Activated CD8-positive, alpha-beta memory T cell treated with anti-CD3 and anti-CD28 coated beads for 24 hours (primary cell): ENCODE data around the gene KLHL21.
"Not testable (repeated sequence)": the region's sequence is repeated elsewhere in the genome, so short reads cannot be mapped to it uniquely, and the experiment has no call there.

Source experiments
- DNase-seq: peaks from one replicate; pipeline ENCODE4 v3.0.0-alpha.2; 2020

Gene KLHL21, protein sequence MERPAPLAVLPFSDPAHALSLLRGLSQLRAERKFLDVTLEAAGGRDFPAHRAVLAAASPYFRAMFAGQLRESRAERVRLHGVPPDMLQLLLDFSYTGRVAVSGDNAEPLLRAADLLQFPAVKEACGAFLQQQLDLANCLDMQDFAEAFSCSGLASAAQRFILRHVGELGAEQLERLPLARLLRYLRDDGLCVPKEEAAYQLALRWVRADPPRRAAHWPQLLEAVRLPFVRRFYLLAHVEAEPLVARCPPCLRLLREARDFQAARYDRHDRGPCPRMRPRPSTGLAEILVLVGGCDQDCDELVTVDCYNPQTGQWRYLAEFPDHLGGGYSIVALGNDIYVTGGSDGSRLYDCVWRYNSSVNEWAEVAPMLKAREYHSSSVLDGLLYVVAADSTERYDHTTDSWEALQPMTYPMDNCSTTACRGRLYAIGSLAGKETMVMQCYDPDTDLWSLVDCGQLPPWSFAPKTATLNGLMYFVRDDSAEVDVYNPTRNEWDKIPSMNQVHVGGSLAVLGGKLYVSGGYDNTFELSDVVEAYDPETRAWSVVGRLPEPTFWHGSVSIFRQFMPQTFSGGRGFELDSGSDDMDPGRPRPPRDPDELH

DNA sequence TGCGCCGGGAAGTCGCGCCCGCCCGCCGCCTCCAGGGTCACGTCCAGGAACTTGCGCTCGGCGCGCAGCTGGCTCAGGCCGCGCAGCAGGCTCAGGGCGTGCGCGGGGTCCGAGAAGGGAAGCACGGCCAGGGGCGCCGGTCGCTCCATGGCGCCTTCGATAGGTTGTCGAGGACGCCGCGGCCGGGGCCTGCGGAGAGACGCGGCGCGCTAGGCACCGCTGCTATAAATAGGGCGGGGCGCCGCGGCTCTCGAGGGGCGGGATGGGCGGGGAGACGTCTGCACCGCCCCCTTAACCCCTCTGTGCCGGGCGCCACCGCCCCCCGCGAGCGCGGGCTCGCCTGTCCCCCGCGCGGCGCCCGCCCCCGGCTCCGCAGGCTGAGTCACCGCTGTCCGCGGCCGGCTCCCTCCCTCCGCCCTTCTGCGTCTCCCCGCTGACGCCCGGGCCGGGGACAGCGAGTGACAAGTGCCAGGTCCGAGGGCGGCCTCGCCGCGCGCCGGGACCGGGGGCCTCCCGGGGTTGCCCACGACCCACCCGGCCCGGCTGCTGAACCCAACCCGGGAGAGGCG is at the start of gene KLHL21:
Gene KLHL21 (minus strand): TSS at position 201 of the 569 bp plus-strand sequence. CDS start 52 bp downstream, at position 149.
- DNase-seq, result peak; percentile 94

DNA sequence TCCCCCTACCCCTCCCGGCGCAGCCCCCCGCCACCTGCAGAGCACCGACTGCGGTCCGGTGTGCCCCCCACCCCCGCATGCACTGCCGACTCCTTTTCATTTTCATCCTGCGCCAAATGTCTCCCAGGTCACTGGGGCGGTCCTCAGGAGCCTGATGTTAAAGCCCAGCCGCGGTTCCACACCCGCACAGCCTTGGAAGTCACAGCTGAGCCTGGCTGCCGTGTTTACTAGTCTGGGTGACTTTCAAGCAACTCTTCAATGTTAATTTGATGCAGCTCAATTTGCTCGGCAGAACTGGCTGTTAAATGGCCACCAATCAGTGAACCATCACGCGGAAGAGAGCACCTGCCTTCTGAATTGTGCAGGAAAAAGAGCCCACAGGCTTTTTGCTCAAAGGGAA is 49.2 kb upstream of the KLHL21 start:
- no peak for DNase-seq

DNA sequence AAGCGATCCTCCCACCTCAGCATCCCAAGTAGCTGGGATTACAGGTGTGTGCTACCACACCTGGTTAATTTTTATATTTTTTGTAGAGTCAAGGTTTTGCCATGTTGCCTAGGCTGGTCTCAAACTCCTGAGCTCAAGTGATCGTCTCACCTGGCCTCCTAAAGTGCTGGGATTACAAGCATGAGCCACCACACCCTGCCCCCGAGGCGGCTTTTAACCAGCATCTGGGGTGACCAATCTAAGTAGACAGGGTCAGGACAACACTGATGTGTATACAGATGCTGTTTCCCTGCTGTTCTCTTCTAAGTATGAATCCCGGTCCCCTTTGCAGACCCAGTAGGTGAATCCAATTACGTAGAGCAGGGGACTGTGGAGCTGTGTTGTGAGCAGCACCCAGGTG is 45.9 kb upstream of the KLHL21 start:
- DNase-seq, result no peak

DNA sequence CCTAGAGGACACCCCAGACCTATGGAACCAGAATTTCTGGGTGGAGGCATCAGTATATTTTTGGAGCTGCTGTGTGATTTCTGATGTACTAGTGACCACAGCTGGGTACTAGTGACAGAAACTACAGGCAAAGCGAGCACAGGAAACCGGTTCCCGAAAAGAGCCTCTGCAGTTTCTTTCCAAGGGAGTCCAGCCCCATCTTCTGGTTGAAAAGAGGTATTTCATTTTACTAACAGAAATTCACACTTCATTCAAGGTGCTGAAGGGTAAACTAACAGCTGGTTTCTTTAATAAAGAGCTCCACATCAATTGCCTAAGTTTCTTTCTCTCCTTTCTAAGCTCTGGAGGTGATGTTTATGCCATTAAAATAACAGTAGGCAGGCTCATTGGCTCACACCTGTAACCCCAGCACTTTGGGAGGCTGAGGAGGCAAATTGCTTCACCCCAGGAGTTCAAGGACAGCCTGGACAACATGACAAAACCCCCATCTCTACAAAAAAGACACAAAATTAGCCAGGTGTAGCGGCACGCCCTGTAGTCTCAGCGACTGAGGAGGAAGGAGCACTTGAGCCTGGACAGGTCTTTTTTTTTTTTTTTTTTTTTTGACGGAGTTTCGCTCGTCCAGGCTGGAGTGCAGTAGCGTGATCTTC is 44.0 kb upstream of the KLHL21 start:
- no peak for DNase-seq

DNA sequence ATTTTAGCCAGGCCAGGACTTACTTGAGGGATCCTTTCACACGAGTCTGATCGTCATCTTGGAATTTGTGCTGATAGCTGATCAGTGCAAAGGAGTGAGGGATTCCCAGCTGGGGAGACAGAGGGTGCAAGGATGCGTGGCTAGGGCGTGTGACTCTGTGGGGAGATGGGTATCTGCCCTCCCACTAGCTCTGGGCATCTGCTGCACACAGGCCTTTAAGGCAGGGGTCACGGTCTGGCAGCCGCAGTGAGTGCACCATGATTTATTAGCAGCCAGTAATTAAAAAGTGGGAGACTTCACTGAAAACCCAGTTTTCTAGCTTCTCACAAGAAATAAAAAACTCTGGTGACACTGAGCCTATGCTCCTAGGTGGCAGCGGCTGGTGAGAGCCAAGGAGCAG is 42.3 kb upstream of the KLHL21 start:
- no peak for DNase-seq

DNA sequence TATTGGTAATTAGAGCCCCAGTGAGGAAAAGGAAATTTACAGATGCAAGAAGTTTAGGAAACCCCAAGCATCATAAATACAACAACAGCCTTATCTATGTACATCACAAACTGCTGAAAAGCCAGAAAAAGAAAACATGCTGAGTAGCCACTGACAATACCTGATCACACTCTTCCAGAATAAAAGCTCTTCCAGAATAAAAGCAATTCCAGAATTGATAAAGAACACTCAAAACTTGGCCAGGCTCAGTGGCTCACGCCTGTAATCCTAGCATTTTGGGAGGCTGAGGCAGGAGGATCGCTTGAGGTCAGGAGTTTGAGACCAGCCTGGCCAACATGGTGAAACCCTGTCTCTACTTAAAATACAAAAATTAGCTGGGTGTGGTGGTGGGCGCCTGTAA is 38.2 kb upstream of the KLHL21 start:
- DNase-seq, result not testable (repeated sequence)

DNA sequence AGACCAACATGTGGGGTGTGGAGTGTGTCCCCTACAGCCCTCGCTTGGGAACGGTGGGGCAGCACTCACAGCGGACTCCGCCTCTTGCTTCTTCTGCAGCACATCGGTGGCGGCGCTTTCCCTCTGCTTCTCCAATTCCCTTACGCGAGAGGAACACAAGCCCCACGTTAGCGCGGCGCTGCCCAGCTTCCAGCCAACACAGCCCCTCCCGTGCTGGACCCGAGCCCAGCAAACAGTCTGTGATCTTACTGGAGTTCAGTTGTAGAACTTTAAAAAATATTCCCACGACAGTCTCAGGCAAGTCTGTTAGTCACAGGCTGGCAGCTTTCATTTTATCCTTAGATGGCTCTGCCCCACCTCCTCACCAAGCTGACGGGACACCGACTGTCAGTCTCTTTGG is 35.6 kb upstream of the KLHL21 start:
- DNase-seq, result no peak

DNA sequence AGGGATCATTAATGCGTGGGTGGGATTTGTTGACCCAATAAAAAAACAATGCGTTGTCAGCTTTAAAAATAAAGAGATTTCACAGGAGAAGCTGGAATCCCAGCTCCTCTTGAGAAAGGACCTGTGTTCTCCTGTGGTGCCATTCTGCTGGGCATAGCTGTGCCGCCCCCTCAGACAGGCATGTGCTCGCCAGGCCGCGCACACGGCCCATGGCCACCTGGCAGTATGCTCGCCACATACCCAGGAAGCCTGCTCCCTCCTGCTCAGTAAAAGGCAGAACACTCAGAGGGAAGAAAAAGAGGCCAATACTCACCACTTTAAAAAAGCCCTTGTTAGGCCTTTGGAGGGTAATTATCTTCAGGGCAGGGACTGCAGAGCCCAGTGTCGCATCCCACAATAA is 35.1 kb upstream of the KLHL21 start:
- DNase-seq, result no peak

DNA sequence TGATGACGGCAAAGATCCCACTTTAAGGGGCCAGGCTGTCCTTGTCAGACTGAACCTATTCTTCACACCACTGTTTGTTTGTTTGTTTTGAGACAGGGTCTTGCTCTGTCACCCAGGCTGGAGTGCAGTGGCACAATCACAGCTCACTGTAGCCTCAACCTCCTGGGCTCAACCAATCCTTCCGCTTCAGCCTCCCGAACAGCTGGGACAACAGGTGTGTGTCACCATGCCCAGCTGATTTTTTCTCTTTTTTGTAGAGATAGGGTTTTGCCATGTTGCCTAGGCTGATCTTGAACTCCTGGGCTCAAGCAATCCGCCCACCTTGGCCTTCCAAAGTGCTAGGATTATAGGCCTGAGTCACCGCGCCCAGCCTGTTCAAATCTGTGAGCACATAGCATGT is 34.1 kb upstream of the KLHL21 start:
- not testable (repeated sequence) for DNase-seq

DNA sequence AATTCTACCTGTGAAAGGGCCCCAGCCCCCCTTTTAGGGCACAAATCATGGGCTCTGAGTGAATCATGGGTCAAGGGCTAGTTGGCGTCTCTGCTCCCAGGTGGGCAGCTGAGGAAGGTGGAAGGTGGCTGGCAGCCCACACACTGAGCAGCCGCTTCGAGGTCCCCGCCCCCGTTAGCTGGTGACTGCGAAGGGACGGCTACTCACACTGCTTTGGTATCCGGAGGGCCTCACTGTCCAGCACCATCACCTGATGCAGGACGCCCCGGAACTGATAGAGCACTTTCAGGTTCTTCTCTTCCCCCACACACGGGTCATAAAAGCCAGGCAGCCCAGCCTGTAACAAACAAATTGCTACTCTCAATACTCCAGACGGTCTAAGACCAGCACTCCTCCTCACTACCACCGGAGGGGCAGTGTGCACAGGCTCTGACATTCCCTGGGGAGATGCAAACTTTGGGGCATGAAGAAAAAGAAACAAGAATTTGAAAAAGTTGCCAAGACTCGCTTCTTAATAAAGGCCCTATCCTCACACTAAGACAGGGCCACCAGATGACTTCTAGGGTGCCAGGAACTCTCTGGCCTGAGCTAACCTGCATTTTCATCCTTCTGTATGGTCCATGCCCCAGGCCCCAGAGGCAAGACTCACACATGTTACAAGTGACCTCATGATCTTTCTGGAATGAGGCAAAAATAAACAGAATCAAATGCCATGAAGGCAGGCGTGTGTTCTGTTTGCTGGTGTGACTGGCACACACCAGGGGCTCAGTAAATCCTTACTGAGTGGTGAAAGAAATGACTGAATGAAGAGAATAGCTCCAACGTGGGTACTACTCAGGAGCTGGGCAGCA is 33.5 kb upstream of the KLHL21 start:
- DNase-seq, result no peak

DNA sequence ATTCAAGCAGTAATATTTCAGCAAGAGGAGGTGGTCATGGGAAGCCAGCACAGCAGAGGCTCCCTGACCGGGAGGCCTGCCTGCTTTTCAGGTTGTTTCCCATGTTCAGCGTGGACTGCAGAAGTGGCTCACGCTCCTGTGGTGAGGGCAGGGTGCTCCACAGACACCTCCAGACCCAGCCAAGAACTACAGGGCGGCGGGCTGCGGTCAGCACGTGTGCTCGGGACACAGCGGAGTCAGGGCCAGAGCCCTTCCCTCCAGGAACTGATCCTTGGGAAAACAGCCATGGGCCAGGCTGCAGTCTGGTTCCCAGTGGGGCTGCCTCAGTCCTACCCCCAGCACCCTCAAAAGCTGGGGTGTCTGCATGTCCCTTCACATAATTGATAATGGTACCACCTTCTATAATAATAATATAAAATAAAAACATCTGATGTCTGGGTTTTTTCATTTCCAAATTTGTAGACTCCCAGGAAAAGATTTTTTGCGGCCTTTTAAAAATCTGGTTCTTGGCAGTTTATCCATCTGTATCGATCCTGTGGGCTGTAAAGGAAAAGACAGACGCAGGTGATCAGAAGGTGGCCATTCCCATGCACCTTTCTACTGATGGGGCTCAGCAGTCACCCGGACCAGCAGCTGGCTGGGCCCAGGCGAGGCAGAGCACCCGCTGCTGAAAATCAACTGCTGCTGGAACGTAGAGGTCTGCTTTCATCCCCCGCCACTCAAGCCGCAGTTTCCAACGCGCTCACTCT is 32.7 kb upstream of the KLHL21 start:
- no peak for DNase-seq

DNA sequence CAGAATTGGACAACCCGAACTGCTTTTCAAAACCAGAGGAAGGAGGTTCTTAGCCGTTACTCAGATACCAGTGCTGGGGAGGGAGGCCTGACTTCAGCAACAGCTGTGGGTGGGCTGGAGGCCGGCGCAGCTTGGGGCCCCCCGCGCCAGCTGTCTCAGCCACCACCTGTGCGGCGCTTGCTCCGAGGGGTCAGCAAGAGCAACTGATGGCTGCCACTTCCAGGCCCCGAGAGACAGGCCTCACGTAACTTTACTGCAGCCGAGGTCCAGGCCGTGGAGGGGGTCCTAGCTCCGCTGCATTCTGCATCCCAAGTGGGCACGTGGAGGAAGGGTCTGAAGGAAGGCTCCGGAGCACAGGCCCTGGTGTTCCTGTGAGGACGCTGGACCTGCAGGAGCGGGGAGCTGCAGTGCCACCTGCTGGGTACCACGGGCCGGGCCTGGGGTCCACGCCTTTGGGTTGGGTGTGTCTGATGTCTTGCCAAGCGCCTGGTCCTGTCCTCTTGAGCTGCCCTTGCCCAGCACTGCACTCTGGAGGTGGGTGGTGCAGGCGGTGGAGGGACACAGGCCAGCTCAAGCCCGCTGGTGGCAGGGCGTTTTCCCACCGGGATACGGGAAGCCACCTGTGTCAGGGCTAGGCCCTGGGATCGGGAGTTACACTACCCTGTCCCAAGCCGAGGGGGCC is 31.8 kb upstream of the KLHL21 start:
- DNase-seq, result peak; percentile 77

DNA sequence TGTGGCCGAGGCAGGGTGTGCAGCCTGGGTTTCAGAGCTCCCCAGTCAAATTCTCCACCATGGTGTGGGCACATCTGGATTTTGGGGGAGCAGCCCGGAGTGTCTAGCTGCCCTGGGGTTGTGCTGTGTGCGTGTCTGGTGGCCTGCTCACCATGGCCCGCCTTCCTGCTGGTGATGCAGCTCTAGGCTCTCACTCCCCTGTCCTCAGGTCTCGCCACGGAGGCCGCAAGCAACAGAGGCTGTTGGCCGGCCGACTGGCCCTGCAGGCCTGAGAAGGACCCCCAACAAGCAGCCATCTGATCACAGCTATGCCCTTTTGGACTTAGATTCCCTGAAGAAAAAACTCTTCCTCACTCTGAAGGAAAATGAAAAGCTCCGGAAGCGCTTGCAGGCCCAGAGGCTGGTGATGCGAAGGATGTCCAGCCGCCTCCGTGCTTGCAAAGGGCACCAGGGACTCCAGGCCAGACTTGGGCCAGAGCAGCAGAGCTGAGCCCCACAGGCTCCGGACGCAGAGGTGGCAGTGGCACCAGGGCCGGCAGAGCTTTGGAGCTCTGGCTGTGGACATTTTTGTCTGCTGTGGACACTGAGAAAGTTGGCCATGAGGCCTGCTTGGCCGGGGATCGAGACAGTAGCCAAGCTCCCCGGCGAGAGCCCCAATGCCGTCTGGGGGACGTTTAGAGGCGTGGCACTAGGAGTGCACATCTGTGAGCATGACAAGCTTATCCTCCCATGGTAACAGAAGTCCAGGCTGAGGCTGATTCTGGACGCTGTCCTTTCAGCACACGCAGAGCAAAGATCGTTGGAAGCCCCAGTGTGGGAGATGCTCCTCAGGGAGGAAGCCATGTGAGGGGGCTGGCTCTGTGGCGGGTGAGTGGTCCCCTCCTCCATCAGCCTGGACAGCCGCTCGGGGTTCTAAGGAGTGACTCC is 30.2 kb upstream of the KLHL21 start:
- DNase-seq, result no peak

DNA sequence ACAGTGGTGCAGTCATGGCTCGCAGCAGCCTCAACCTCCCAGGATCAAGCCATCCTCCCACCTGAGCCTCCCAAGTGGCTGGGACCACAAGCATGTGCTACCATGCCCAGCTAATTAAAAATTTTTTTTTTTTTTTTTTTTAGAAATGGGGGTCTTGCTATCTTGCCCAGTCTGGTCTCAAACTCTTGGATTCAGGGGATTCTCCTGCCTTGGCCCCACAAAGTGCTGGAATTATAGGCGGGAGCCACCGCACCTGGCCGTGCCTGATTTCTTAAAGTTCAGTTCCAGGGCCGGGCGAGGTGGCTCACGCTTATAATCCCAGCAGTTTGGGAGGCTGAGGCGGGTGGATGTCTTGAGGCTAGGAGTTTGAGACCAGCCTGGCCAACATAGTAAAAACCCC is 28.4 kb upstream of the KLHL21 start:
- no peak for DNase-seq

DNA sequence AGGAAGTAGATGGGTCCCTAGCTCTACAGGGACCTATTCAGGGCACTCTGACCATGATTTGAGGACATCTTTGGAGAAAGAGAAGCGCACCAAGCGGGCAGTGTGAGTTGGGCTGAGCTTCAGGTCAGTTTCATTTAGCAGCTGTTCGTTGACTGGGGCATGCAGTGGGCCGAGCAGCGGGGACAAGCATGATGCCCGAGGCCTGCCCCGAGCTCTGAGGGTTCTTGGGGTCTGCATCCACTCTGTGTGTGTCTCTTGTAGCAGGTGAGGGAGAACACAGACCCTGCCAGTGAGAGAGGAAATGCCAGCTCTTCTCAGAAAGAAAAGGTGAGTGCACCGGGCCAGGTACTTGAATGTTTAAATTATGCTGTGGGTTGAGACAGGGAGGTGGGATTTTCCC is 27.4 kb upstream of the KLHL21 start:
- no peak for DNase-seq

DNA sequence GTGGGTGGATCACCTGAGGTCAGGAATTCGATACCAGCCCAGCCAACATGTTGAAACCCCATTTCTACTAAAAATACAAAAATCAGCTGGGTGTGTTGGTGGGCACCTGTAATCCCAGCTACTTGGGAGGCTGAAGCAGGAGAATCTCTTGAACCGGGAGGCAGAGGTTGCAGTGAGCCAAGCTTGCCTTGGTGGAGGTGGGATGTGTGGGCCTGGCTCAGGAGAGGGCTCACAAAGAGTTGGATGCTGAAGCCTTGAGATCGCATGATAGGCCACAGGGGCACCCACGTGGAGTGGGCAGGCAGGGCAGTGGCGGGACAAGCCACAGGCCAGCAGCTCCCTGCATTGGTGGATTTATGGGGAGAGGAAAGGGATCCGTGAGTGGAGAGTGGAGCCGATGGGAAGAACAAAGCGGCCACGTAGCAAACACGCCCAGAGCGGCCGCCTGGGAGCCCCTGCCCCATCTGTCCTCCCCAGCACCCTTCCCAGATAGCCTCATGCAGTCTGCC is 26.4 kb upstream of the KLHL21 start:
- DNase-seq, result no peak

DNA sequence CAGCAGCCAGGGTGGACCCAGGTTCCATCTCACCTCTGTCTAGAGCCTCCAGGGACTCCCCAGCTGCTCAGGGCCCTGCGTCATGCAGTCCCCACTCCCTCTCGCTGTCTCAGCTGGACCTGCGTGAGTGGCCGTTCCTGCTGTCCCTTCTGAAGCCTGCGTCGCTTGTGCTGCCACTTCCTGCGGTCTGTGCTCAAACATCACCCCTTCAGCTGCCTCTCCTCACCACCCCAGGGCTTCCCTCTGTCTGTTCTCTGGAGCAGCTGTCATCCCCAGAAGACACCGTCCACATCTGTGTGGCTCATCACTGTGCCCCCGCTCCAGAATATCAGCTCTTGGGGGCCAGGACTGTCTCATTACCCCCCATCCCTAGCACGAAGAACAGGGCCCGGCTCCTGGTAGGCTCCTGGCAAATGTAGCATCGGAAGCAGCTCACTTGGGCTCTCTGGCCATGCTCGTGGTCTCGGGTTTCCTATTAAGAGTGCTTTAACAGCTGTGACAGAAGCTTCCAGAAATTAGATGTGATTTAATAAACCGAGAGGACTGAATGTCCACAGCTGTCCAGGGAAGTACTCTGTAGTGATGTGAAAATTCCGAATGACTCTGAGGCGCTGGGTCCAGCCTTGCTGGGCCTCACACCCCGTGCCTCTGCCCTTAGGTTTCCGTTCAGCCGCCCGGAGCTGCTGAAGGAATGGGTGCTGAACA is 25.3 kb upstream of the KLHL21 start:
- no peak for DNase-seq

DNA sequence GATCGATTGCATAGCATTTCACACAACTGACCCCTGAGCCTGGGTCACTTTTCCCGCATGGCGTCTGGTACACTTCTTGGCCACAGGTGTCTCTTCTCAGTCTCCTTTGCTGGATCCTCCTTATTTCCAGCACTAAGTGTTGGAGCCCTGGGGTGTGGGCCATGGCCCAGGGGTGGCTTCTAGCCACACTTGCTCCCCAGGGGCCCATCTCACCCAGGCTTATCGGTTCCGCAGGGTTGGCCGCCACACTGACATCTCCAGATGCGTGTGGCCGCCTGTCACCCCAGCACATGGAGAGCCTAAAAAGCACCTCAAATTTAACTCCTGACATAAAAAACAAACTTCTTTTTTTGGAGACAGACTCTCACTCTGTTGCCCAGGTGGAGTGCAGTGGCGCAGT is 24.4 kb upstream of the KLHL21 start:
- DNase-seq, result no peak

DNA sequence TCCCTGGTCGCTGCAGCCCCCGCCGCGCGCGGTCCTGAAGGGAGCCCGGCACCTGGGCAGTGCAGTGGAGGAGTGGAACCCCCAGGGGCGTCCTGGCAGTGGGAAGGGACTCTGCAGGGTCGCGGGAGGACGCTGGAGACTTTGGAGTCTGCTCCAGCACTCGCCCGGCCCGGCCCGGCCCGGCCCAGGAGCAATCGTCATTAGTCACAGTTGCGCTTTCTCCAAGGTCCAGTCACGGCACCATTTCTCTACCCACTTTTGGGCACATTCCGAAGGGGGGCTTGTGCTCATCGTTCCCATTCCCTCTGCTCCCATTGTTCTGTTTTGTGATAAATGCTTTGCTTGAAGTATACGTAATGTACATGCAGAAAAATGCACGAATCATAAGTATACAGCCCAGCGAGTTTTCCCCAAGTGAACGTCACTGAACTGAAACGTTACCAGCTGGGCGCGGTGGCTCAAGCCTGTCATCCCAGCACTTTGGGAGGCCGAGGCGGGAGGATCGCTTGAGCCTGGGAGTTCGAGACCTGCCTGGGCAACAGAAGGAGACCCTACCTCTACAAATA is 23.0 kb upstream of the KLHL21 start:
- DNase-seq, result no peak
